Astrocyte of the spinal cord (primary cell): Measurements from ENCODE around the gene BBIP1.
A peak's percentile ranks its signal among the peaks of the same experiment; 100 is the strongest.

Source experiments
- DNase-seq: peaks from one replicate; pipeline ENCODE4 v3.0.0; 2011; ENCODE audit warnings: low read depth, low spot score
- H3K4me3 ChIP-seq: 2 replicates; pipeline ENCODE4 v1.5.1; 2011; ENCODE audit warnings: low read depth, mild to moderate bottlenecking, low read length, moderate library complexity
- in situ Hi-C: cut with HindIII; loops from 2 replicates; pipeline ENCODE4 v1.10.0; 2017; ENCODE audit warnings: low sequenced_read_pairs
- TF ChIP-seq, protein P1 (sequence below): IDR thresholded peaks from 2 replicates; pipeline ENCODE4 v1.5.1; 2012; ENCODE audit warnings: low read depth, mild to moderate bottlenecking, low read length, inconsistent platforms

BBIP1 gene, protein sequence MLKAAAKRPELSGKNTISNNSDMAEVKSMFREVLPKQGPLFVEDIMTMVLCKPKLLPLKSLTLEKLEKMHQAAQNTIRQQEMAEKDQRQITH

DNA sequence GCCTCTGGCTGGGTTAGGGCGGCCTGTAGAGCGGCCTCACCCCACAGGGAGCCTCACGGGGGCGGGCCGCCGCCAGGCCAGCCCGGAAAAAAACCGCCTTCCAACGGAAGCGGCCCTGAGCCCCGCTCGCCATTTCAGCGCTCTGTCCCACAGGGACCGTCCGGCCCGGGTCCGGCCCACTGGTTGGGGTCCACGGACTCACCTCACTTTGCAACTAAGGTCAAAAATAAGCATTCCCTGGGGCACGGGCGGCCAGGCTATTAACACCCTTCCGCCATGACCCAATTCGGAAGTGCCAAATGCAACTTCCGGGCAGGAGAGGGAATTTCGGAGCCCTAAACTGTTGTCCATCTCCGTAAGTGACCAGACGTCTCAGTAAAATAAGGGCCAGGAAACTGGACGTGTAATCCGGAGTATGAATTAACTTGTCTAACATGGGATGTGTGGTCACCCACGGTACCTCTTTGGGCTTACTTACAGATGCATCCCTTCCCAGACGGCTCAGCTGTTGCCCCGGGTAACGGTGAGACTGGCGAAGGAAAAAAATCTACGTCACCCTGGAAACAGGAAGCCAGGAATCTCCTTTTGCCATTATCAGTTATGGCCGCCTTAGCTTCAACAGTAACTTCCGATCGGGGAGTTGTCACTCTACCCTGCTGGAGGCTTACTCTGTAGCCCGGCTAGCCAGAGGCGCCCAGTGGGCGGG lies at the start of gene BBIP1:
Gene BBIP1, minus strand, starts transcription at position 538 of the 706 bp plus-strand sequence. CDS start 1,023 bp downstream, outside the sequence.
- in situ Hi-C loops = no loop called here
- DNase-seq = peak; percentile 100
- TF ChIP-seq, protein P1, sequence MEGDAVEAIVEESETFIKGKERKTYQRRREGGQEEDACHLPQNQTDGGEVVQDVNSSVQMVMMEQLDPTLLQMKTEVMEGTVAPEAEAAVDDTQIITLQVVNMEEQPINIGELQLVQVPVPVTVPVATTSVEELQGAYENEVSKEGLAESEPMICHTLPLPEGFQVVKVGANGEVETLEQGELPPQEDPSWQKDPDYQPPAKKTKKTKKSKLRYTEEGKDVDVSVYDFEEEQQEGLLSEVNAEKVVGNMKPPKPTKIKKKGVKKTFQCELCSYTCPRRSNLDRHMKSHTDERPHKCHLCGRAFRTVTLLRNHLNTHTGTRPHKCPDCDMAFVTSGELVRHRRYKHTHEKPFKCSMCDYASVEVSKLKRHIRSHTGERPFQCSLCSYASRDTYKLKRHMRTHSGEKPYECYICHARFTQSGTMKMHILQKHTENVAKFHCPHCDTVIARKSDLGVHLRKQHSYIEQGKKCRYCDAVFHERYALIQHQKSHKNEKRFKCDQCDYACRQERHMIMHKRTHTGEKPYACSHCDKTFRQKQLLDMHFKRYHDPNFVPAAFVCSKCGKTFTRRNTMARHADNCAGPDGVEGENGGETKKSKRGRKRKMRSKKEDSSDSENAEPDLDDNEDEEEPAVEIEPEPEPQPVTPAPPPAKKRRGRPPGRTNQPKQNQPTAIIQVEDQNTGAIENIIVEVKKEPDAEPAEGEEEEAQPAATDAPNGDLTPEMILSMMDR = no peak
- peak within 1 kb of the TSS; percentile 87 for H3K4me3 ChIP-seq

DNA sequence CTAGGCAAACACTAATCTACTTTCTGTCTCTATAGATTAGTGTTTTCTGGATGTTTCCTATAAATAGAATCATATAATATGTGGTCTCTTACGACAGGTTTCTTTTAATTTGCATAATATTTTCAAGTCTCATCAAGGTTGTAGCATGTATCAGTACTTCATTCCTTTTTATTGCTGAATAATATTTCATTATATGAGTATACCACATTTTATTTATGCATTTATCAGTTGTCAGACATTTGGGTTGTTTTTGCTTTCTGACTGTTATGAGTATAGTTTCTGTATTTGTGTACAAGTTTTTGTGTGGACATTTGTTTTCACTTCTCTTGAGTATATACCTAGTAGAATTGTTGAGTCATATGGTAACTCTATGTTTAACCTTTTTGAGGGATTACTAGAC lies 48.7 kb upstream of the BBIP1 start:
- TF ChIP-seq, protein P1 = no peak
- H3K4me3 ChIP-seq = no peak overlapping the region
- in situ Hi-C loops = no loop called here
- DNase-seq = no peak

DNA sequence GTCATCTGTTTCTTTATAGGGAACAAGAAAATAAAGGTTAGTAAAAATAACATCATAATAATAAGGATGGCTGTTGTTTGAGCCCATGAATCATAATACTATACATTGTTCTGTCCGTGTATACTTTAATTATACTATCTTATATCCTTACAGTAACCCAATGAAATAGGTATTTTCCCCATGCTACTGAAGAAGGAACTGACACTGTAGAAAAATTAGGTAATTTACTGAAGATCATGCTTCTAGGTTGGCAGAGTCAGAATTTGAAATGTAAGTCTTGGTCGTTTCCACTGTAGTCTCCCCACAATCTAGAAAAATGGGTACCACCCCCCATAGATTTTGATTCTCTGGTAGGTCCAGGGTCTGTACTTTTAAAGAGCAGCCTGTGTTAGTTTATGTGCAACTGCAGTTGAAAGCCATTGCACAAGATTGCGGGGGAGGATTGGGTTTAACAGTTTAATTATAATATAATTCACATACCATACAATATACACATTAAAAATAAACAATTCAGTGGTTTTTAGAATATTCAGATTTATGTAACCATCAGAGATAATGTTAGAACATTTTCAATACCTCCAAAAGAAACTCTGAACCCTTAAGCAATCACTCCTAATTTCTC lies 48.1 kb upstream of the BBIP1 start:
- H3K4me3 ChIP-seq = no peak overlapping the region
- TF ChIP-seq, protein P1 = no peak
- in situ Hi-C loops = no loop called here
- DNase-seq = no peak

DNA sequence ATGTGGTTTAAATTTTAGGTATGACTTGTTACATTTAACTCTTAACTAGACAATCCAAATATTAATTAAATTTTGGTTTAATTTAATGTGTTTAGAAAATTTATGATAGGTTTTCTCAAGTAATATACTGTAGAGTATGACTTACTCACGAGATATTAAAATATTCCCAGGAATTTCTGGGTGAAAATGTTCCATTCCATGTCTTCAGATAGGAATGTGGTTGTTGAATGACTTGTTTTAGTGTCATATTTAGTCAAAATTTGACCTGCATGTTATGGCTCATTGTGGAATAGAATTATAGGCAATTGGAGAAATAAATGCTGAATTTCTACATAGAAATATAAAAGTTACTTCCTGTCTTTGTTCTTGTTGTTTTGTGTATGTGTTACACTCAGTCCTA lies 47.2 kb upstream of the BBIP1 start:
- in situ Hi-C loops = no loop called here
- TF ChIP-seq, protein P1 = no peak
- DNase-seq = no peak
- H3K4me3 ChIP-seq = no peak overlapping the region

DNA sequence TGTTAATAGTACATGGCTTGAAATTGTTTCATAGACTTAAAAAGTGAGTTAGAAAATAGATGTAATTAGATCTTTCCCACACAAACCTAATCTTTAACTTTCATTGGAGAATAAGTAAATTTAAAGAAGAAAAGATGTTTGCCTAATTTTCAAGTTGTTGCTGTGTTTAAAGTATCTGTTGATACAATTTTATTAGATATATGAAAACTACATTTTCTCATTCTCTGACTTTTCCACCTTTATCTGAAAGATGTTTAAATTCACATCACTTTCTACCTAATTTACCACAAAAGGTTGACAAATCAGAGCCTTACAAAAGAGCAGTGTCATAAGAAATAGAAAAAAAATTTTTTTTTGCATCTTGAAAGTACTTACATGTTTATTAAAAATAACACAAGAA lies 46.2 kb upstream of the BBIP1 start:
- TF ChIP-seq, protein P1 = no peak
- in situ Hi-C loops = no loop called here

DNA sequence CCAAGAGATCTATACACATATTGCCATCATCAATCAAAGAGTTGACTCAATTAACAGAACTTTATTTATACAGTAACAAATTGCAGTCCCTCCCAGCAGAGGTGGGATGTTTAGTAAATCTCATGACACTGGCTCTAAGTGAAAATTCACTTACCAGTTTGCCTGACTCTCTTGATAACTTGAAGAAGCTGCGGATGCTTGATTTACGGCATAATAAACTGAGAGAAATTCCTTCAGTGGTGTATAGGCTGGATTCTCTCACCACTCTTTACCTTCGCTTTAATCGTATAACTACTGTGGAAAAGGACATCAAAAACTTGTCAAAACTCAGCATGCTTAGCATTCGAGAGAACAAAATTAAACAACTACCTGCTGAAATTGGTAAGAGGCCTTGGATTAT lies 45.7 kb upstream of the BBIP1 start:
- in situ Hi-C loops = no loop called here
- no peak for DNase-seq
- H3K4me3 ChIP-seq = no peak overlapping the region
- TF ChIP-seq, protein P1 = no peak

More for the DNA sequence above, 46.2 kb upstream of the BBIP1 start:
- no peak overlapping the region for H3K4me3 ChIP-seq
- no peak for DNase-seq
